GM18508 (cell line): Measurements from ENCODE around the gene FOXN1.
"Not testable (repeated sequence)": the region's sequence is repeated elsewhere in the genome, so short reads cannot be mapped to it uniquely, and the experiment has no call there.

Experiments used
- ATAC-seq: cut with Tn5 transposase; IDR thresholded peaks from one replicate; pipeline ENCODE4 v1.9.1; 2021; ENCODE audit warnings: moderate number of reproducible peaks; ENCODE audit not compliant: insufficient read depth, unreplicated experiment

FOXN1 gene

GRCh38 chr17:28521311-28522085 is 15.3 kb downstream of the FOXN1 start:
- no peak for ATAC-seq

GRCh38 chr17:28522281-28522680 is 16.1 kb downstream of the FOXN1 start:
- ATAC-seq = not testable (repeated sequence)

GRCh38 chr17:28523186-28523585 is 17.0 kb downstream of the FOXN1 start:
- no peak for ATAC-seq

DNA sequence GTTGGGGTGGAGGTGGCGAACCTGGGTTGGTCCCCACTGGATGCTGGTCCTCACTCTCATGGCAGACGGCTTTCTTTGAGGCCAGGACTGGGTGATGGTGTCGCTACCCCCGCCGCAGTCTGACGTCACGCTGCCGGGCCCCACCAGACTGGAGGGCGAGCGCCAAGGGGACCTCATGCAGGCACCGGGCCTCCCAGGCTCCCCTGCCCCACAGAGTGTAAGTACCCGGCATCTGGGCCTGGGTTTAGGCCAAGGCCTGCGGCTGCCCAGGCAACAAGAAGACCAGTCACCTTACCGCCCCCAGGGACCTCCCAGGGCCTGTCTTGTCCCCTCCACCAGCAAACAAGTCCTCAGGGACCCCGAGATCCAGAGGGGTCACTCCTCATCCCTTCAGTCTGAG is 17.7 kb downstream of the FOXN1 start:
- no peak for ATAC-seq

GRCh38 chr17:28524476-28525424 is 18.6 kb downstream of the FOXN1 start:
- no peak for ATAC-seq

GRCh38 chr17:28526381-28526780 is 20.2 kb downstream of the FOXN1 start:
- ATAC-seq = no peak

DNA sequence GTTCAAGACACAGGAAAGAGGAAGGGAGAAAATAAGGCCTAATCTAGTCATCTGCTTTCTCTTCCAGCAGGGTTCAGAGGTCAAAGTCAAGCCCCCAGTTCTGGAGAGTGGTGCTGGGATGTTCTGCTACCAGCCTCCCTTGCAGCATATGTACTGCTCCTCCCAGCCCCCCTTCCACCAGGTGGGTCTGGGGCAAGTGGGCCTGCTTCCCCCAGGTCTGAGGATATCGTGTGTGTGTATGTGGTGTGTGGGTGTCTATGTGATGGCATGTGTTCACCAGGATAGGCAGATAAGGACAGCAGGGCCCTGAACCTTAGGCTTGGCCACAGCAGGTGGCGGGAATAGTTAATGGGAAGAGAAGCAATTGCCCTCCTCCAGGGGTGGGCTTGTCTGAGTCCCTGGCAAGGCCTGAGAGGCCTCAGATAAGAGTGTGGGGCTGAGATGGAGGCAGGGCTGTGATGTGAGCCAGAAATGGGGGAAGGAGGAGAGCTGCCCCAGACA is 21.1 kb downstream of the FOXN1 start:
- ATAC-seq = no peak

- ATAC-seq = no peak
These were observed 21.7 kb downstream of the FOXN1 start for GRCh38 chr17:28527859-28528258.

GRCh38 chr17:28528327-28529012 is 22.3 kb downstream of the FOXN1 start:
- no peak for ATAC-seq

DNA sequence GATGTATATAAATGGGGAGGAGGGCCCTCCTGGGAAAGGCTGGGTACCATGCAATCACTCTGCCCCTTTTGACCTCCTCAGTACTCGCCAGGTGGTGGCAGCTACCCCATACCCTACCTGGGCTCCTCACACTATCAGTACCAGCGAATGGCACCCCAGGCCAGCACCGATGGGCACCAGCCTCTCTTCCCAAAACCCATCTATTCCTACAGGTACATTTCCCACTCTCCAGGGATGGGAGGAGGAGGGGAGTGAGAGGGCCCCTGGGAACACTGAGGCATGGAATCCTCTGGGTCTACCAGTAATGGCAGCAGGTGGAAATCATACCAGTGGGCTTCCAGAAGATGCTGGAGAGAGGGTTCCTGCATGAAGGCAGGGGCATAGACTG is 22.9 kb downstream of the FOXN1 start:
- no peak for ATAC-seq

GRCh38 chr17:28530250-28530649 is 24.1 kb downstream of the FOXN1 start:
- ATAC-seq = no peak

DNA sequence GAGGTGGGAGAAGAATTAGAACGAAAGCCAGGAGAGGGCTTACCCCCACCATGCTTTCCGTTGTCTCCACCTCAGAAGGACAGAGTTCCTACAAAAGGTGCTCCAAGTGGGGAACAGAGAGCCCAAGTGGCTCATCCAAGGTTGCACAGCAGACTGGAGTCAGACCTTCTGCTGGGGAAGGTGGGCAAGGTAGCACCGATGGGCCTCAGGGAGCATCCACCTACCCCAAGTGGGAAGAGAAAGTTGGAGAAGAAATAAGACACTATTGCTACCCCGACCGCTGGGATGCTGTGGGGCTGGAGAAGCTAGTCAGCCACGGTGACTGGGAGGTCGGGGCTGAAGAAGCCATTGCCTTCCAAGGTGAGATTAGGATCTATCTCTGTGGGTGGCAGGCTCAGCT is 24.8 kb downstream of the FOXN1 start:
- ATAC-seq = no peak

DNA sequence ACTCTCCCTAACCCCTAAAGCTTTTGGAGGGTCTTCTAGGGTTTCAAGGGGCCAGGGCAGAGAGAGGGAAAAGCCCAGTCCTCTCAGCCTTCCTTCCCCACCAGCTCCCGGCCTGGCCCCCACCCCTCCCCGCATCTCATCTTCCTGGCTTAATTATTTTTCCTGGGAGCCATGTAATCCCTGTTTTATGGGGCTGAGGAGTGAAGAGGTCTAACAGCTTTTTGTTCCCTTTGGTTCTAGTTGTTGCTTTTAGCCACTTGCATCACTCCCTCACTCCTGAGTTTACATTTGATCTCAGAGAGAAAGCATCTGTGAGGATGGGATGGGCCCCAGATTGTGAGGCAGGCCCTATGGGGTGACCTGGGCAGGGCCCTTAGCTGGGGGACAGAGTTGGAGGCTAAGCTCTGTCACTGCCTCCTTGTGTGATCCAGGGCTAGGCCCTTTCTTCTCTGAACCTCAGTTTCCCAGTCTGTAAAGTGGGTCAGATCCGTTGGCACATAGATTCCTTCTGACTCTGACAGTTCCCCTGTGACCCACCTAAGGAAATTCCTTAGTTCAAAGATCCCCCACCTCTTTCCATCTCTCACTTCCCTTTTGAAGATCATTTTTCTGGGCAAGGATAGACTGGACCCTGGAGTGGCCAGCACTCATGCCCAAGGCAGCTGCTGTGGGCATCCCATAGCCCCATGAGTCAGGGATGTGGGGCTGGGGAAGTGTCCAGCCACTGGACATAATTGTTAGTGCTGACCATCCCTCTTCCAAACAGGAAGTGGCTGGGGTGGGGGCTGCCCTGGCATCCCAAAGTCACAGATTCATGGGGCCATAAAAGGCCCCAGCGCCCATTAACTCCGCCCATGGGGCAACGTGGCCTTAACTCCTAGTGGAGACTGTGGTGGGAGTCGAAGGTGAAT is 26.2 kb downstream of the FOXN1 start:
- ATAC-seq = no peak

DNA sequence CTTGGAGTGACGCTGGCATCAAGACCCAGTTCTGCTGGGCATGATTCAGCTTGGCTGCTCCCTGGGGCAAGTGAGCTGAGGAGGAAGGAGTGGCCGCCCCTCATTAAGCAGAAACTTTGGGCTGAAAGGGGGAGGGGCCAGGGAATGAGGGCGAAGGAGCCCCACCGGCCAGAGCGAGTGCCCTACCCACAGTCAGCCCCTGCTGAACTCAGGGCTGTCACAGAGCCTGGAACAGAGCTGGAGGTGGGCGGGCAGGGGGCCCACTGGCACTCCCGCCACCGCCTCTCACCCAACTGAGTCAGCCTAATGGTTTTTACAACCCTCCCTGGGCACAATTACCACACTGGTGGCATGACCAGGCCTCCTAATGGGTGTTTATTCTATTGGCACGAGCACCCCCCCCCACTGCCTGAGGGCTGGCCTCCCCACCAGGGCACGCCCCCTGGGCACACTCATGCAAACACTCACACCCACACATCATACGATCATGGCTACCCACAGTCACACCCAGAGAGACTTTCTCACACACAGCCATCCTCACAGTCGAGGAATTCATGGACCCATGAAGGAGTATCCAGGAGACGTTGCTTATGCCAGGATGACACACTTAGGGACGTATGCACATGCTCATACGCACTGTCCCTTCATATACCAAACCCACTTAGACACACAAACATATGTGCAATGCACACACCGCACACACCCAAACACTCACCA is 27.1 kb downstream of the FOXN1 start:
- no peak for ATAC-seq

DNA sequence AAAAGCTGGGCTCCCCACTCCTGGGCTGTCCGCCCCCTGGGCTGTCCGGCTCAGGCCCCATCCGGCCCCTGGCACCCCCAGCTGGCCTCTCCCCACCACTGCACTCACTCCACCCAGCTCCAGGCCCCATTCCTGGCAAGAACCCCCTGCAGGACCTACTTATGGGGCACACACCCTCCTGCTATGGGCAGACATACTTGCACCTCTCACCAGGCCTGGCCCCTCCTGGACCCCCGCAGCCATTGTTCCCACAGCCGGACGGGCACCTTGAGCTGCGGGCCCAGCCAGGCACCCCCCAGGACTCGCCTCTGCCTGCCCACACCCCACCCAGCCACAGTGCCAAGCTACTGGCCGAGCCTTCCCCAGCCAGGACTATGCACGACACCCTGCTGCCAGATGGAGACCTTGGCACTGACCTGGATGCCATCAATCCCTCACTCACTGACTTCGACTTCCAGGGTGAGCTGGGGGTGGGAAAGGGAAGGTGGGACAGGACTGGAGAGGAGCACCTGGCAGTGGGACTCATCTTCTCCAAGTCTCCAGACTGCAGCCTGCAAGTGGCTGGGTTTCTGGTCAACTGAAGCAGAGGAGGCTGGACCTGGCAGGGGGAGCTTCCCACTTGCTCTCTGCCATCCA is 28.7 kb downstream of the FOXN1 start:
- no peak for ATAC-seq

DNA sequence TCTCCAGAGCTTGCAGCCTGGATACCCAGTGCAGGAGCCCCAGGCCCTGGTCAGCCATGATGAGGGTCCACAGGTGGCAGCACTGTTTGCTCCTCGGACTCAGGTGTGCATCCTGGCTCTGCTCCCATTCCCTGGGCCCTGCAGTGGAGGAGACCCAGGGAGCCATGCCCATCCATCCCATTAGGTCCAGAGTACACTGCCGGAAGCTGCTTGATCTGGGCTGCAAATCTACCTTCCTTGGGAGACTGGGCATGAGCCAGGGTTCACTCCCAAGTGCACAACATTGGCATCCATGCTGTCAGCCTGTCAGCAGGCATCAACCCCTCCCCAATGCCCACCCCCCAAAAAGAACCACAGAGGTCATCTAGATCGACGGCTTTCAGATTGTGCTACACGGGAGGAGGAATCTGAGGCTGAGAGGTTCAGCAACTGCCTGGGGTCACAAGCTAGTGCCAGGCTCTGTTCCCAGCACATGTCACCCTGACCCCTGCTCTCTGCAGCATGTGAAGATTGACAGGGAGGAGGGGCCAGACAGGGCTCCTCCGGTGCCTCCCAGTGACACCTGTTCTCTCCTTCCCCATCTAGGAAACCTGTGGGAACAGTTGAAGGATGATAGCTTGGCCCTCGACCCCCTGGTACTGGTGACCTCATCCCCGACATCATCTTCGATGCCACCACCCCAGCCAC is 30.5 kb downstream of the FOXN1 start:
- ATAC-seq = no peak

GRCh38 chr17:28537219-28537610 is 31.1 kb downstream of the FOXN1 start:
- no peak for ATAC-seq

DNA sequence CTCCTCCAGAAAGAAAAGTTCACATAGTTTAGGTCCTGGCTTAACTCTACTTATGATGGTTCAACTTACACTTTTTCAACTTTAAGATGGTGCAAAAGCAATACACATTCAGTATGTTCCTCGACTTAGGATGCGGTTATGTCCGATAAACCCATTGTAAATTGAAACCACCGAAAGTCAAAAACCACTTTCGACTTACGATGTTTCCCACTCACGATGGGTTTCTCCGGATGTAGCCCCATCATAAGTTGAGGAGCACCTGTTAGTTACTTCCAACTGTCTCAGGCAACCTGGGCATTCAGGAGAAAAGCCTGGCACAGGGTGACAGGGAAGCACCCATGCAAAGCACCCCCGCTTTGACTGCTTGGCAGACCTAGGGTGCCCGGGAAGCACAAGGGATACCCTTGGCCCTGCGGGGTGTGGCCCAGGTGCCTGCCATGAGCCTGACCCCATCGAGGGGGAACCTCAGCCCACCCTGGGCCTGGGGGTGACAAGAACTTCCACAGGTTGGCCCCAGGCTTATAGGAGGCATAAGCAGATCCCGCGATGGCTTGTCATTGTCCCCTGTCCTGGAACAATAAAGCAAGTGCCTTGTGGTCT is 32.2 kb downstream of the FOXN1 start:
- ATAC-seq = no peak
